Activated CD8-positive, alpha-beta memory T cell treated with anti-CD3 and anti-CD28 coated beads for 1 hour (primary cell): ENCODE results near the gene ZDHHC23.

Experiments used
- DNase-seq, 2 donors: peaks; one replicate each; pipeline ENCODE4 v3.0.0-alpha.2; 2020; ENCODE audit warnings: low read depth in 1 of 2; ENCODE audit errors: extremely low read depth in 1 of 2

The ZDHHC23 gene

GRCh38 chr3:114005481-114005880, 57.7 kb downstream of the ZDHHC23 start:
- no peak for DNase-seq

GRCh38 chr3:114011059-114011797, 63.4 kb downstream of the ZDHHC23 start:
- no peak for DNase-seq
